ENCODE measurements around the gene SIK1.
"Not testable (repeated sequence)": the region's sequence is repeated elsewhere in the genome, so short reads cannot be mapped to it uniquely, and the experiment has no call there.

The SIK1 gene

GRCh38 chr21:43427242-43427559, 270 bp upstream of the SIK1 start:
- not testable (repeated sequence) for H3K36me3 ChIP-seq (ENCODE audit: insufficient read depth, low read length); H3K4me3 ChIP-seq (ENCODE audit: low read length); H3K4me1 ChIP-seq (ENCODE audit: insufficient read depth, low read length); H3K9me3 ChIP-seq (ENCODE audit: low read length); H3K27me3 ChIP-seq (ENCODE audit: insufficient read depth, low read length); H2AFZ ChIP-seq (ENCODE audit: low read depth, low read length)

DNA sequence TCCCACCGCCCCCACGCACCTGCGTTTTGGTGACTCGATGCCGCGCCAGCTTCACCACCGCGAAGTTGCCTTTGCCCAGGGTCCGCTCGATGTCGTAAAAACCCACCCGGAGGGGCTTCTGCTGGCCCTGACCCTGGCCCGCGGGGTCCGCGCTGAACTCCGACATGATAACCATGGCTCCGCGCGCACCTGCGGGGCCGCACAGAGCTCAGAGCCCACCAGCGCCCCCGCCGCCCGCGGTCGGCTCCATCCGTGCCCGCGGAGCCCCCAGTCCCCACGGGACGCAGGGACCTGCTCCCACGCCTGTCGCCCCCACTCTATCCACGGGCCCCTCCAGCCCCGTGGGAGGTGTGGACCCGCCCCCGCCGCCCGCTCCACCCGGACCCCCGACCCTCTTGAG, 927 bp downstream of the SIK1 start:
- H3K36me3 ChIP-seq (ENCODE audit: insufficient read depth, low read length); H3K4me3 ChIP-seq (ENCODE audit: low read length); H3K27me3 ChIP-seq (ENCODE audit: insufficient read depth, low read length); H3K9me3 ChIP-seq (ENCODE audit: low read length); H2AFZ ChIP-seq (ENCODE audit: low read depth, low read length); H3K4me1 ChIP-seq (ENCODE audit: insufficient read depth, low read length): not testable (repeated sequence)

GRCh38 chr21:43419475-43419874, 7.5 kb downstream of the SIK1 start:
- H2AFZ ChIP-seq (ENCODE audit: low read depth, low read length); H3K4me1 ChIP-seq (ENCODE audit: insufficient read depth, low read length); H3K36me3 ChIP-seq (ENCODE audit: insufficient read depth, low read length); H3K27me3 ChIP-seq (ENCODE audit: insufficient read depth, low read length); H3K4me3 ChIP-seq (ENCODE audit: low read length); H3K9me3 ChIP-seq (ENCODE audit: low read length): not testable (repeated sequence)

DNA sequence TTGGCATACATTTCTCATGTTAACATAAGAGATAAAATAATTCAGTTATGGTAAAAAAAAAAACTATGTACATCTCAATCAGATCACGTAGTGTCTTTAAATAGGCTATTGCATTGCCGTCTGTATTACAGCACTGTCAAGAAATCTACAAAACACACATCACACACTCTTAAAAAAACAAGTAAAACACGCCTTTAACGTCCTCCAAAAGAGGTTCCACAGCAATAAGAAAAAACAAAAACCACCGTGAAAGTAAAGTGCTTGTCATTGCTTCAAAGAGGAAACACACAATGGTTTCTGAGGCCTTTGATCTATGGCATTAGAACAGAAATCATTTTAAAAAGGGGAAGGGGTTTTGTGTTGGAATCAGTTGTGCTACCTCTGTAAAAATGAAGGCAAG, 12.4 kb downstream of the SIK1 start:
- H3K27me3 ChIP-seq (ENCODE audit: insufficient read depth, low read length); H3K36me3 ChIP-seq (ENCODE audit: insufficient read depth, low read length); H3K9me3 ChIP-seq (ENCODE audit: low read length); H3K4me3 ChIP-seq (ENCODE audit: low read length); H3K4me1 ChIP-seq (ENCODE audit: insufficient read depth, low read length); H2AFZ ChIP-seq (ENCODE audit: low read depth, low read length): not testable (repeated sequence)

- not testable (repeated sequence) for H2AFZ ChIP-seq (ENCODE audit: low read depth, low read length); H3K27me3 ChIP-seq (ENCODE audit: insufficient read depth, low read length); H3K9me3 ChIP-seq (ENCODE audit: low read length); H3K36me3 ChIP-seq (ENCODE audit: insufficient read depth, low read length); H3K4me3 ChIP-seq (ENCODE audit: low read length); H3K4me1 ChIP-seq (ENCODE audit: insufficient read depth, low read length)
These were observed 14.7 kb downstream of the SIK1 start for GRCh38 chr21:43412020-43412788.

DNA sequence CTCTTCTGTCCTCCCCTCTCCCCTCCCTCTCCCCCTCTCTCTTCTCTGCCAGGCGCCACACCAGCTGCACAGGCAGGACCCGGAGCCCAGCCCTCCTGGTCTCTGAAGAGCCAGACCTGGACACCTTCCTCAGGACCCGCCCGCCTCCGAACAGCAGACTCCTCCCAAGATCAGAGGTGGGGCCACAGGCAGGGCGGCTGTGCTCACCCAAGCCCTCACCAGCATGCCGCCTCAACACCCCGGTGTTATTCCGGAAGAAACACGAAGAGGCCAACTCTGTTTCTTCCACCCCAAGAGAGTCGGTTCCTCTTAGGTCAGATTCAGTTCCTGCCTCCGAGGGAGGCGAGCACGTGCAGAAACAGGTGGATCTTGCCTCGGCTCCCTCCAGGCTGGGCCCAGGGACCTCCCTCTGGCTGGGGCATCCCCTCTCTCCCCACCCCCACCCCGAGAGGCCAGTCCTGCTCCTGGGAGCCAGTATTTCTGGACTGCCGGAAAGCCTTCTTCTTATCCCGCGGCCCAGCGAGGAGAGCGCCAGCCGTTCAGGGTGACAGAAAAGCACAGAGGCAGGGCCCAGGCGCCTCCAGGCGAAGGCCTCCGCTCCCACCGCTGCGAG, 16.4 kb downstream of the SIK1 start:
- not testable (repeated sequence) for H2AFZ ChIP-seq (ENCODE audit: low read depth, low read length); H3K9me3 ChIP-seq (ENCODE audit: low read length); H3K4me3 ChIP-seq (ENCODE audit: low read length); H3K4me1 ChIP-seq (ENCODE audit: insufficient read depth, low read length); H3K36me3 ChIP-seq (ENCODE audit: insufficient read depth, low read length); H3K27me3 ChIP-seq (ENCODE audit: insufficient read depth, low read length)

- H2AFZ ChIP-seq (ENCODE audit: low read depth, low read length); H3K4me3 ChIP-seq (ENCODE audit: low read length); H3K4me1 ChIP-seq (ENCODE audit: insufficient read depth, low read length); H3K27me3 ChIP-seq (ENCODE audit: insufficient read depth, low read length); H3K9me3 ChIP-seq (ENCODE audit: low read length); H3K36me3 ChIP-seq (ENCODE audit: insufficient read depth, low read length): not testable (repeated sequence)
These were observed 19.8 kb downstream of the SIK1 start for GRCh38 chr21:43407139-43407538.

GRCh38 chr21:43404450-43404849, 22.5 kb downstream of the SIK1 start:
- not testable (repeated sequence) for H3K9me3 ChIP-seq (ENCODE audit: low read length); H3K27me3 ChIP-seq (ENCODE audit: insufficient read depth, low read length); H3K4me1 ChIP-seq (ENCODE audit: insufficient read depth, low read length); H2AFZ ChIP-seq (ENCODE audit: low read depth, low read length); H3K36me3 ChIP-seq (ENCODE audit: insufficient read depth, low read length); H3K4me3 ChIP-seq (ENCODE audit: low read length)

DNA sequence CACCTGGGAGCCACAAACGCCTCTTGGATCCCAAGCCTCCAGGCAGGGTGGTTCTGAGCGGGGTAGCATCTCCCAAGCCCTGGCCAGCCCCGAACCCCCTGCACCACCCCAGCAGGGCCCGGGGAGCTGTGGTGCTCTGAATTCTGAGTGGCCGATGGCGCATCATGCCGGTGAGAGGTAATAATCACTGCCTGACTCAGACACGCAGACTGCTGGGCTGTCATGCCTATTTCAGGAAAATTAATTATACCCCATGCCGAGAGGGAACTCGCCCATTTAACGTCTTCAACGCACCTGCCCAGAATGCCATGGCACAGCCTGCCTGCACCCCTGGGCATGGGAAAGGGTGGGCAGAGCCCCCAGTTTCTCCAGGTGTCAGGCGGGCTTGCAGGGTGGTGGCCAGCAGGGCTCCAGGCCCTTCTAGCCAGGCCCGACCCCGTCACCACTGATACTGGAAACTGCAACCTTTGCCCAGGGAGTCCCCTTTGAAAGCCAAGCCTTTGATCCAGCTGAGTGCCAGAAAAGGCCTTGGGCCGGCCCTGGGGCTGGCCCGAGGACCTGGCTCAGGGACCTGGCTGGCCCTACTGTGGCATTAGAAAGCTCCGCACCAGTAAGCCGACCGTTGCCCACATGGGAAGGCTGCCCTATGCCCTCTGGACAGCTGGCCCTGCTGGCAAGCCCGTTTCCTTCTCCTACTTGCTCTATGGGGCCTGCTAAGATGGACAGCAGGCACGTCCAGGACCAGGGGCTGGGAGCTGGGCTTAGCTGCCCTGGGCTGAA, 23.1 kb downstream of the SIK1 start:
- H3K36me3 ChIP-seq (ENCODE audit: insufficient read depth, low read length); H3K27me3 ChIP-seq (ENCODE audit: insufficient read depth, low read length); H2AFZ ChIP-seq (ENCODE audit: low read depth, low read length); H3K4me3 ChIP-seq (ENCODE audit: low read length); H3K4me1 ChIP-seq (ENCODE audit: insufficient read depth, low read length); H3K9me3 ChIP-seq (ENCODE audit: low read length): not testable (repeated sequence)

- not testable (repeated sequence) for H3K36me3 ChIP-seq (ENCODE audit: insufficient read depth, low read length); H3K27me3 ChIP-seq (ENCODE audit: insufficient read depth, low read length); H3K4me1 ChIP-seq (ENCODE audit: insufficient read depth, low read length); H3K9me3 ChIP-seq (ENCODE audit: low read length); H2AFZ ChIP-seq (ENCODE audit: low read depth, low read length); H3K4me3 ChIP-seq (ENCODE audit: low read length)
These were observed 25.8 kb downstream of the SIK1 start for GRCh38 chr21:43401125-43401524.

- H3K4me1 ChIP-seq (ENCODE audit: insufficient read depth, low read length); H3K36me3 ChIP-seq (ENCODE audit: insufficient read depth, low read length); H3K9me3 ChIP-seq (ENCODE audit: low read length); H2AFZ ChIP-seq (ENCODE audit: low read depth, low read length); H3K27me3 ChIP-seq (ENCODE audit: insufficient read depth, low read length); H3K4me3 ChIP-seq (ENCODE audit: low read length): not testable (repeated sequence)
These were observed 27.3 kb downstream of the SIK1 start for GRCh38 chr21:43399595-43400015.

- H2AFZ ChIP-seq (ENCODE audit: low read depth, low read length); H3K27me3 ChIP-seq (ENCODE audit: insufficient read depth, low read length); H3K4me3 ChIP-seq (ENCODE audit: low read length); H3K36me3 ChIP-seq (ENCODE audit: insufficient read depth, low read length); H3K4me1 ChIP-seq (ENCODE audit: insufficient read depth, low read length); H3K9me3 ChIP-seq (ENCODE audit: low read length): not testable (repeated sequence)
These were observed 27.8 kb downstream of the SIK1 start for GRCh38 chr21:43399136-43399535.

DNA sequence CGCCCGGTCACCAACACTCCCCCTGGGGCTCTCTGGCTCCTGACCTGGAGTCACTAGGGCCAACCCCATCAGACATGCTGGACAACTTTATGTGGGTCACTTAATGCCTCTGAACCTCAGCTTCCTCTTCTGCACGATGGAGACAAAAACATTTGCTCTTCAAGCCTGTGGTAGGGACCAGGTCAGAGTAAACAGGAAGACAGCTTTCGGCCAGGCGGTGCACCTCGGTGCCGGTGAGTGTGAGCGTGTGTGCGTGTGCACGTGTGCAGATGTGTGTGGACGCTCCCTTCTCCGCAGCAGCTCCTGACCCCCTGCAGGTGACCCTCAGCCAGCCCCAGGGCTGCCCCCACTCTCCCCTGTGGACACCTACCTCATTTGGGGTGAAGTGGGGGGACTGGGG, 28.4 kb downstream of the SIK1 start:
- not testable (repeated sequence) for H3K27me3 ChIP-seq (ENCODE audit: insufficient read depth, low read length); H3K4me3 ChIP-seq (ENCODE audit: low read length); H3K4me1 ChIP-seq (ENCODE audit: insufficient read depth, low read length); H3K9me3 ChIP-seq (ENCODE audit: low read length); H2AFZ ChIP-seq (ENCODE audit: low read depth, low read length); H3K36me3 ChIP-seq (ENCODE audit: insufficient read depth, low read length)

GRCh38 chr21:43398000-43398399, 28.9 kb downstream of the SIK1 start:
- H2AFZ ChIP-seq (ENCODE audit: low read depth, low read length); H3K27me3 ChIP-seq (ENCODE audit: insufficient read depth, low read length); H3K4me3 ChIP-seq (ENCODE audit: low read length); H3K4me1 ChIP-seq (ENCODE audit: insufficient read depth, low read length); H3K9me3 ChIP-seq (ENCODE audit: low read length); H3K36me3 ChIP-seq (ENCODE audit: insufficient read depth, low read length): not testable (repeated sequence)
